HG03280 (cell line): Measurements from ENCODE around the gene MICAL2.

Source experiments
- ATAC-seq: cut with Tn5 transposase; IDR thresholded peaks from one replicate; pipeline ENCODE4 v1.9.1; 2021; ENCODE audit warnings: mild to moderate bottlenecking, moderate library complexity; ENCODE audit not compliant: unreplicated experiment

The MICAL2 gene

GRCh38 chr11:12167061-12168000, 56.9 kb downstream of the MICAL2 start:
- ATAC-seq: no peak

GRCh38 chr11:12168114-12168513, 57.7 kb downstream of the MICAL2 start:
- no peak for ATAC-seq

GRCh38 chr11:12169822-12170221, 59.4 kb downstream of the MICAL2 start:
- ATAC-seq: no peak

GRCh38 chr11:12170501-12170900, 60.1 kb downstream of the MICAL2 start:
- ATAC-seq: no peak

DNA sequence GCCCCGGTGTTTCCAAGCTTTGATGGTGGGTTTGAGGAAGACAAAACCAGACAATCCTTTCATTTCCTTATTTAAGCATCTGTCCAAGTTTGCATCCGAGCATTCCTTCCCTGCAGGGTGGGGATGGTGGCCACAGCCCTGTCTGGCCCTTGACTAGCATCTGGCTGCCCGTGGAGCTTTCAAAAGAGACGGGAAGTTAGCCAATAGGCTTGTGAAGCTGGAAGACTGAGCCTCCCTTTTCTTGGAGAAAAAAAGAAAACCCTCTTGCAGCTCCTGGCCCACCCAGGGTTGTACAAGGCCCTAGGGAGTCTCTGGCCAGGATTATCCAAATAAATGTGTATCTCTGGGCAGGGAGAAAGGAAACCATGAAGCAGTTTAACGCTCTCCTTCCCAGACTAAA, 60.6 kb downstream of the MICAL2 start:
- no peak for ATAC-seq

- ATAC-seq: no peak
These were observed 61.5 kb downstream of the MICAL2 start for GRCh38 chr11:12171921-12172320.

GRCh38 chr11:12172493-12173013, 62.2 kb downstream of the MICAL2 start:
- ATAC-seq: no peak

DNA sequence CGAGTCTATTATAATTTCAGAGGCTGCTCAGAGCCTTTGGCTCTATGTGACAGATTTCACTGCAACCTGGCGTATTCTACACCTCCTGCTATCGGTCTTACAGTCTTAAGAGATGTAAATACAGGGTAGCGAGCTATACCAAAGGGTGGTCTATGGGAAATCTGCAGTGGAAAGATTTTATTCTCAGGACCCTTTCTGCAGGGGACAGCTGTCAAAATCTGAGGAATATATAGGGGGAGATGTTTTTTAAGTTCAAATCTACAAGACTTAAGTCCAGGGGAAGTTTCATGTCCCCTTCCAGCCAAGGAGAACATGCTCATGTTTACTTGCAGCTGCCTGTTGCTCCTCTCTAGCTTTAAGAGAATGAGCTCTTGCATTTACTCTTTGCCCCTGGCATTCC, 62.7 kb downstream of the MICAL2 start:
- ATAC-seq: no peak

DNA sequence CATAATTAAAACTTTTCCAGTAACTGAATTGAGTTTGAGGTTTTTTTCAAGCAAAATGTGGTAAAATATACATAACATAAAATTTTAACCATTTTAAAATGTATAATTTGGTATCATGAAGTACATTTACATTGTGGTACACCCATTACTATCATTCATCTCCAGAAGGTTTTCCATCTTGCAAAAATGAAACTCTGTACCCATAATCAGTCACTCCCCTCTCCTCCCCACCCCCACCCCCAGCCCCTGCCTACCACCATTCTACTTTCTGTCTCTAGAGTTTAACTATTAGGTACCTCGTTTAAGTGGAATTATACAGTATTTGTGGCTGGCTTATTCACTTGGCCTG, 63.7 kb downstream of the MICAL2 start:
- peak; percentile 32 for ATAC-seq

- ATAC-seq: peak; percentile 67
These were observed 64.2 kb downstream of the MICAL2 start for GRCh38 chr11:12174477-12175143.

- ATAC-seq: no peak
These were observed 65.4 kb downstream of the MICAL2 start for GRCh38 chr11:12175694-12176241.

DNA sequence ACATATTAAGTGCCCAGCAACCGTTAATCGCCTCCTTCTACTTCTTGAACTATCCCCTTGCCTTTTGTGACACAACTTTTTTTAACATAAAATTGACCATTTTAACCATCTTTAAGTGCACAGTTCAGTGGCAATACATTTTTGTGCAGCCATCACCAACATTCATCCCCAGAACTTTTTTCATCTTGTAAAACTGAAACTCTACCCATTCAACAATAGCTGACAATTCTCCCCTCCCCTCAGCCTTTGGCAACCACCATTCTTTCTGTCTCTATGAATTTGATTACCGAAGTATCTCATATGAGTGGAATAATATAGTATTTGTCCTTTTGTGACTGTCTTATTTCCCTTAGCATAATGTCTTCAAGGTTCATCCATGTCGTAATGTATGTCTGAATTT, 66.0 kb downstream of the MICAL2 start:
- no peak for ATAC-seq

- no peak for ATAC-seq
These were observed 67.4 kb downstream of the MICAL2 start for GRCh38 chr11:12177739-12178338.

DNA sequence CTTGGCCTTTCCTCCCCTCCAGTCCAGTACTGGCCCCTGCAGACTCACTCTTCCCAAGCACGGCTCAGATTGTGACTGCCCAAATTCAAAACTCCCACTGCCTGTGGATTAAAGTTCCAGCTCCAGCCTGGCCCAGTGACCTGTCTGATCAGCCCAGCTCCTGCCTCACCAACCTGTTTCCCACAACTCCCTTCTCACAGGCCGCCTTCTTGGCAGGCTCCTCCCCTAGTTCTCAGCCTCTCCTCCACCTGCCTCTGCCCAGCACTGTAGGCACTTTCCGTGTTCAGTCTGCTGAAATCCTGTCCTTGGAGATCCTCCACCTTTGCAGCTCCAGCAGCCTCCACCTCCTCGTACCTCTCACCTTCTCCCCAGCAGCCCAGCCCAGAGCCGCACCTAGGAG, 68.6 kb downstream of the MICAL2 start:
- ATAC-seq: no peak

- no peak for ATAC-seq
These were observed 69.1 kb downstream of the MICAL2 start for GRCh38 chr11:12179531-12179930.

DNA sequence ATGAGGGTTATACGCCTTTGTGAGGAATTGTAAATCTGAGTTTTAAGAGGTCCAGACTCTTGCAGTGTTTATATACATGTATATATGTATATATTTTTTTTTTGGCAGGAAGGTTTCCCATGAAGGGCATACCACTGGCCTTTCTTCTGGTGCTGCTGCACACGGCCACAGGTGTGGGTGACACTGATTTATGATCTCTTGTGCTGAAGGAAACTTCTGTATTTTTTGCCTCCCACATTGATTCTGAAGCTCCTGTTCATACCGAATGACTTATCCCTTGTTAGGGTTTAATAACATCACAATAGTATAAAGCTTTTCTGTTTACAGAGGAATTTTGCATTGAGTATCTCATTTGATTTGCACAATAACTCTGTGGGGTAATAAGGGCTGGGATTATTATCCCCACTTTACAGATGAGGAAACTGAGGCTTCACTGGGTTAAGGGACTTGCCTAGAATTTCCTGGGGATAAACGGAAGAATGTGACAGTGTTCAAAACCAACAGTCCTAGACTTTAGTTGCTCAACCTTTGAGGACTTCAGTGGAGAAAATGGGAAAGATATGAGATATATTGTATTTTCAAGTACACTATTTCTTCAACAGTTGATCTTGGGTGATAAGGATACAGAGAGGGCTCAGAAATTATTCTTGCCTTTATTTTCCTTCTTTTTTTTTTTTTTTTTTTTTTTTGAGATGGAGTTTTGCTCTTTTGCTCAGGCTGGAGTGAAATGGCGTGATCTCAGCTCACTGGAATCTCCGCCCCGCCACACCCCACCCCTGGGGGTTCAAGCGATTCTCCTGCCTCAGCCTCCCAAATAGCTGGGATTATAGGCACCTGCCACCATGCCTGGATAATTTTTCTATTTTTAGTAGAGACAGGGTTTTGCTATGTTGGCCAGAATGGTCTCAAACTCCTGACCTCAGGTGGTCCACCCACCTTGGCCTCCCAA, 70.1 kb downstream of the MICAL2 start:
- no peak for ATAC-seq

GRCh38 chr11:12182302-12182675, 71.9 kb downstream of the MICAL2 start:
- ATAC-seq: no peak

DNA sequence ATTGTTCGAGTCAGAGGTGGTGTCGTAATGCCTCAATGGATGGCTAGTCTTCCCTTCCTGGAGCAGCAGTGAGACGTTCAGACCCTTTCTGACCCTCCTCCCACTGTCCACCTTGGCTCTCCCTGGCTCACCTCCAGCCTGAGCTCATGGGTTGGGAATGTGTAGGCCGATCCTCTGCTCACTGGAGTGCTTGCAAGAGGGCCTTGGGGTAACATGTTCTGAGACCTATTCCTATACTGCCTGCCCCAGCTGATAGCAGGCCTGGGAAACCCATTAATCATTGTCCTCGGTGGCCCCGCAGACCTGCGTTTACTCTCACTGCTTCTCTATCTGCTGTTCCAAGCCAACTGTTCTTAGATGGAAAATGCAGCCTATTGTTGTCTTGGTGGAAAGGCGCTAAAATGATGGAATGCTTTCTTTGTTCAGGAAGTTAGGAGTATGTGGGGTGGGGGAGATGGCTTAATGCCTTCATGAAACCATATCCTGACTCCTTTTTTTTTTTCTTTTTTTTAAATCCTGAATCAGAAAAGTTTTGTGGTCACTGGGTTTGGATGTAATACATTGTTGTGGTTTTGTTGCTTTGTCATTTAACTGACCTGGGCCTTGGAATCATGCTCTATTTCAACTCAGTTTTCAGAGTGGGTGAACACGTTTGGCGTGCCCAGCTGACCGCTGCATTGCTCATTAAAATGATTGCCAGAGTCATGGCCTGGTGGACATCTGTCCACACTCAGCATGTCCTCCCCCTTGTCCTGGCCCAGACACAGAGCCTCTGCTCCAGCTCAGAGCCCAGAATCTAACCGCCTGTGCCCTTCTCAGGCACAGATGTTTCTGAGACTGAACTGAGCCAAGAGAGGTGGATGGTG, 72.5 kb downstream of the MICAL2 start:
- no peak for ATAC-seq
